Activated CD4-positive, alpha-beta T cell treated with anti-CD3 and anti-CD28 coated beads for 48 hours (primary cell): ENCODE measurements around the gene DMWD.

Experiments used
- DNase-seq: peaks from one replicate; pipeline ENCODE4 v3.0.0-alpha.2; 2020

DMWD gene

DNA sequence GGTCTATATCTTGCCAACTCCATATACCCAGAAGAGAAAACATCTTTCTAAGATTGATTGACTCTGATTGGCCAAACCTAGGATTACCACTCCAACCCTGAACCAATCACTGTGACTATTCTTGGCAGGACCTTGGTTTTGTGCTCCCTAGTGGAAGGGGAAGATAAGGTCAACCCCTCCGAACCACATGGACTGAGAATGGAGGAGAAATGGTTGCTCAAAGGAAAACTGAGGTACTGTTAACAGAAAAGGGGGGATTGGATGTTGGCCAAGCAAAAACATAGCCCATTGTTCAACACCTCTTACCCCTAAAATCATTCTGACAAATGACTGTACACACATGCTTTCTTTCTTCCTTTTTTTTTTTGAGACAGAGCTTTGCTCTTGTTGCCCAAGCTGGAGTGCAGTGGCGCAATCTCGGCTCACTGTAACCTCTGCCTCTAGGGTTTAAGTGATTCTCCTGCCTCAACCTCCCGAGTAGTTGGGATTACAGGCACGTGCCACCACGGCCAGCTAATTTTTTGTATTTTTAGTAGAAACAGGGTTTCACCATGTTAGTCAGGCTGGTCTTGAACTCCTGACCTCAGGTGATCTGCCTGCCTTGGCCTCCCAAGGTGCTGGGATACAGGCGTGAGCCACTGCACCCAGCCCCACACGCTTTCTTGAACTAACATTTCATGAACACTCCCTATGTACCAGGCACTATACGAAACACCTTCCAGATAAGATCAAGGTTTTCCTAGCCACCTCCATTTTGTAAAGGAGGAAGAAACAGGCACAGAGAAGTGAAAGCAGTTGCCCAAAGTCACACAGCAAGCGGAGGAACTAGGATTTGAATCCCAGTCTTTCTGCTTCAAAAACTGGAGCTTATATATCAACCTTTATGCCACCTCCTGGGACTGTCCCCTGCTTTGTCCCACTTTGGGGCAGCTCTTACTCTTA, 52.9 kb downstream of the DMWD start:
- DNase-seq, result no peak

DNA sequence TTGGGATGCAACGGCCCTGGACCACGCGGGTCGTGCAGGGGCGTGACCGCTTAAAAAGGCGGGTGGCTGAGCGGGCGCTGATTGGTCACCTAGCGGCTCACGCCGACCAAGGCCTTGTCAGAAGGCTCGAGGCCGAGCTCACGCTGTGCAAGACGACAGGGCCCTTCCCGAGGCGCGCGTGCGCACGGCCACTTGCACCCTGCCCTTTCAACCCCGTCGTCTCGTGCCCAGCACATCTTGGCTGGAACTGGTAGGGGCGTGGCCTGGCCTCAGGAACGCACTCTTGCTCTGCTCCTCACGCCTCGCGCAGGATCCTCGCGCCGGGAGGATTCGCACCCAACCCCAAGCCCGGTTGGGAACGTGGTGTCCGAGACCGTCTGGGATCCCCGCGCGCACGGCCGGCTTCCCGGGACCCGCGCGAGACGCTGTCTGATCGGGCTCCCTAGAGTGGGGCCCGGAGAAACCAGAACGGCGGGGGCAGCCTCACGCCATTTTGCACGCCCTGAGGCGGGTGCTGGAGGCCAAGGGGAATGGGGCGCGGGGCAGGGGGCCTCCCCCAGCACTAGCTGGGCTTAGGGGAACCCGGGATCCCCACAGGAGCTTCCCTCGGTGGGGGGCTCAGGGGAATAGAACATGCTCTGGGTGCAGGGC, 59.4 kb downstream of the DMWD start, which contains the start of gene MEIOSIN:
Gene MEIOSIN, plus strand, starts transcription at position 280 of the 651 bp plus-strand sequence. CDS start 1,938 bp downstream, outside the sequence.
- no peak for DNase-seq
